HEK293 (cell line): Measurements from ENCODE around the gene LARGE1.

Source experiments
- CTCF ChIA-PET: fragments of 350-600 bp; formaldehyde crosslinking; extraction: SDS; loops from one replicate; lab custom pipeline; 2021; ENCODE audit warnings: antibody characterized with exemption; lab: Yijun Ruan, JAX
- POLR2A ChIA-PET: fragments of 300-600 bp; formaldehyde crosslinking; extraction: SDS; loops from one replicate; lab custom pipeline; 2020; ENCODE audit warnings: antibody characterized with exemption, inconsistent platforms; lab: Yijun Ruan, JAX
- H3K27ac ChIP-seq: fragments of 200-500 bp; sonication (Bioruptor generic); 2 replicates; pipeline ENCODE4 v1.5.1; 2014; ENCODE audit warnings: low read depth, low read length, control low read depth, inconsistent platforms; ENCODE audit errors: extremely low read depth
- H3K36me3 ChIP-seq, 2 experiments: fragments of 200-500 bp in 1 of 2; sonication (Bioruptor generic) in 1 of 2; 1 replicate in 1 of 2; 2 replicates in 1 of 2; pipeline ENCODE4 v1.5.1; 2014 to 2017; ENCODE audit warnings: inconsistent platforms in 2 of 2, low read length in 2 of 2; ENCODE audit not compliant: control insufficient read depth in 2 of 2, insufficient read depth in 1 of 2
- H3K4me1 ChIP-seq: fragments of 200-500 bp; sonication (Bioruptor generic); 2 replicates; pipeline ENCODE4 v1.5.1; 2014; ENCODE audit warnings: mild to moderate bottlenecking, low read length, inconsistent platforms; ENCODE audit not compliant: control insufficient read depth, insufficient read depth
- H3K4me3 ChIP-seq: 2 replicates; pipeline ENCODE4 v1.5.1; 2011; ENCODE audit warnings: low read depth, mild to moderate bottlenecking, control low read depth, low read length, moderate library complexity
- H3K9me3 ChIP-seq: fragments of 200-500 bp; sonication (Bioruptor generic); 2 replicates; pipeline ENCODE4 v1.5.1; 2014; ENCODE audit warnings: low read depth, low read length, inconsistent platforms; ENCODE audit not compliant: control insufficient read depth, insufficient read depth
- BCL11A ChIP-seq: fragments of 450-650 bp; formaldehyde crosslinking; IDR thresholded peaks from 2 replicates; pipeline ENCODE4 v1.5.1; 2016; ENCODE audit warnings: low read depth, missing biosample characterization, missing genetic modification characterization
- GFI1B ChIP-seq: fragments of 450-650 bp; formaldehyde crosslinking; IDR thresholded peaks from 2 replicates; pipeline ENCODE4 v1.5.1; 2016; ENCODE audit warnings: missing biosample characterization, missing genetic modification characterization
- HOXD13 ChIP-seq: sonication (generic); formaldehyde crosslinking; IDR thresholded peaks from 2 replicates; pipeline ENCODE4 v1.8.0; 2022; ENCODE audit warnings: missing genetic modification reagents, borderline replicate concordance
- KLF10 ChIP-seq: fragments of 450-650 bp; IDR thresholded peaks from 2 replicates; pipeline ENCODE4 v1.5.1; 2018; ENCODE audit warnings: missing biosample characterization, mild to moderate bottlenecking, missing genetic modification characterization
- PBX3 ChIP-seq: sonication (generic); formaldehyde crosslinking; IDR thresholded peaks from 2 replicates; pipeline ENCODE4 v1.8.1; 2022; ENCODE audit warnings: mild to moderate bottlenecking, moderate library complexity, missing genetic modification reagents
- REPIN1 ChIP-seq: fragments of 450-650 bp; formaldehyde crosslinking; IDR thresholded peaks from 2 replicates; pipeline ENCODE4 v1.5.1; 2017; ENCODE audit warnings: missing biosample characterization, missing genetic modification characterization, low read depth
- WT1 ChIP-seq: fragments of 450-650 bp; formaldehyde crosslinking; IDR thresholded peaks from 2 replicates; pipeline ENCODE4 v1.5.1; 2016; ENCODE audit warnings: missing biosample characterization, missing genetic modification characterization
- ZBTB6 ChIP-seq: fragments of 450-650 bp; formaldehyde crosslinking; IDR thresholded peaks from 2 replicates; pipeline ENCODE4 v1.5.1; 2017; ENCODE audit warnings: missing biosample characterization, missing genetic modification characterization
- ZNF133 ChIP-seq: fragments of 450-650 bp; formaldehyde crosslinking; IDR thresholded peaks from 2 replicates; pipeline ENCODE4 v1.5.1; 2016; ENCODE audit warnings: missing biosample characterization, missing genetic modification characterization
- ZNF324 ChIP-seq: fragments of 450-650 bp; formaldehyde crosslinking; IDR thresholded peaks from 2 replicates; pipeline ENCODE4 v1.5.1; 2016; ENCODE audit warnings: missing biosample characterization, missing genetic modification characterization
- ZNF596 ChIP-seq: fragments of 450-650 bp; IDR thresholded peaks from 2 replicates; pipeline ENCODE4 v1.5.0; 2018; ENCODE audit warnings: missing biosample characterization, mild to moderate bottlenecking, missing genetic modification characterization, moderate library complexity
- ZNF624 ChIP-seq: fragments of 450-650 bp; formaldehyde crosslinking; IDR thresholded peaks from 2 replicates; pipeline ENCODE4 v1.5.1; 2017; ENCODE audit warnings: missing biosample characterization, missing genetic modification characterization
- ZNF664 ChIP-seq: fragments of 450-650 bp; formaldehyde crosslinking; IDR thresholded peaks from 2 replicates; pipeline ENCODE4 v1.5.1; 2016; ENCODE audit warnings: missing biosample characterization, missing genetic modification characterization
- ZNF677 ChIP-seq: fragments of 450-650 bp; IDR thresholded peaks from 2 replicates; pipeline ENCODE4 v1.5.0; 2018; ENCODE audit warnings: missing biosample characterization, mild to moderate bottlenecking, missing genetic modification characterization, moderate library complexity
- ZNF704 ChIP-seq: fragments of 450-650 bp; formaldehyde crosslinking; IDR thresholded peaks from 2 replicates; pipeline ENCODE4 v1.5.1; 2016; ENCODE audit warnings: missing biosample characterization, missing genetic modification characterization
- ZNF707 ChIP-seq: fragments of 450-650 bp; formaldehyde crosslinking; IDR thresholded peaks from 2 replicates; pipeline ENCODE4 v1.5.1; 2016; ENCODE audit warnings: missing biosample characterization, missing genetic modification characterization
- ZNF776 ChIP-seq: fragments of 450-650 bp; formaldehyde crosslinking; IDR thresholded peaks from 2 replicates; pipeline ENCODE4 v1.5.0; 2017; ENCODE audit warnings: missing biosample characterization, missing genetic modification characterization, borderline replicate concordance
- ZNF843 ChIP-seq: fragments of 450-650 bp; formaldehyde crosslinking; IDR thresholded peaks from 2 replicates; pipeline ENCODE4 v1.5.1; 2016; ENCODE audit warnings: missing biosample characterization, missing genetic modification characterization
- ZSCAN16 ChIP-seq: fragments of 450-650 bp; formaldehyde crosslinking; IDR thresholded peaks from 2 replicates; pipeline ENCODE4 v1.5.1; 2016; ENCODE audit warnings: missing biosample characterization, missing genetic modification characterization
- ZSCAN18 ChIP-seq: fragments of 450-650 bp; formaldehyde crosslinking; IDR thresholded peaks from 2 replicates; pipeline ENCODE4 v1.5.1; 2016; ENCODE audit warnings: missing biosample characterization, missing genetic modification characterization
- TF ChIP-seq, protein P1 (sequence below): fragments of 450-650 bp; IDR thresholded peaks from 2 replicates; pipeline ENCODE4 v1.5.1; 2018; ENCODE audit warnings: missing biosample characterization, mild to moderate bottlenecking, missing genetic modification characterization
- TF ChIP-seq, protein P2 (sequence below): fragments of 450-650 bp; formaldehyde crosslinking; IDR thresholded peaks from 2 replicates; pipeline ENCODE4 v1.5.1; 2016; ENCODE audit warnings: missing biosample characterization, missing genetic modification characterization, low read depth
- TF ChIP-seq, protein P3 (sequence below): fragments of 450-650 bp; formaldehyde crosslinking; IDR thresholded peaks from 2 replicates; pipeline ENCODE4 v1.5.1; 2016; ENCODE audit warnings: missing biosample characterization, missing genetic modification characterization

The LARGE1 gene

GRCh38 chr22:33776491-33776890, 143.8 kb downstream of the LARGE1 start (continued):
- TF ChIP-seq, protein P1, sequence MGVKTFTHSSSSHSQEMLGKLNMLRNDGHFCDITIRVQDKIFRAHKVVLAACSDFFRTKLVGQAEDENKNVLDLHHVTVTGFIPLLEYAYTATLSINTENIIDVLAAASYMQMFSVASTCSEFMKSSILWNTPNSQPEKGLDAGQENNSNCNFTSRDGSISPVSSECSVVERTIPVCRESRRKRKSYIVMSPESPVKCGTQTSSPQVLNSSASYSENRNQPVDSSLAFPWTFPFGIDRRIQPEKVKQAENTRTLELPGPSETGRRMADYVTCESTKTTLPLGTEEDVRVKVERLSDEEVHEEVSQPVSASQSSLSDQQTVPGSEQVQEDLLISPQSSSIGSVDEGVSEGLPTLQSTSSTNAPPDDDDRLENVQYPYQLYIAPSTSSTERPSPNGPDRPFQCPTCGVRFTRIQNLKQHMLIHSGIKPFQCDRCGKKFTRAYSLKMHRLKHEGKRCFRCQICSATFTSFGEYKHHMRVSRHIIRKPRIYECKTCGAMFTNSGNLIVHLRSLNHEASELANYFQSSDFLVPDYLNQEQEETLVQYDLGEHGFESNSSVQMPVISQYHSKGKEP (tag by site-specific recombination), result no peak
- TF ChIP-seq ZSCAN18, result no peak
- TF ChIP-seq ZNF704 (tag by site-specific recombination), result no peak
- TF ChIP-seq ZSCAN16 (tag by site-specific recombination), result no peak
- no peak for TF ChIP-seq REPIN1 (tag by site-specific recombination)
- TF ChIP-seq ZNF776 (tag by site-specific recombination), result no peak

GRCh38 chr22:33774781-33775180, 145.5 kb downstream of the LARGE1 start:
- CTCF ChIA-PET, result no interaction called here
- no peaks in the 10 kb centered on the region for H3K4me1 ChIP-seq
- POLR2A ChIA-PET, result no interaction called here
- H3K9me3 ChIP-seq, result no peaks in the 10 kb centered on the region
- TF ChIP-seq ZNF596 (tag by site-specific recombination) (no peak), ZNF677 (no peak)
- TF ChIP-seq, all 188 proteins: peak for 0
- no peaks in the 10 kb centered on the region for H3K36me3 ChIP-seq
- H3K27ac ChIP-seq, result no peak overlapping the region
- H3K4me3 ChIP-seq, result no peak overlapping the region

DNA sequence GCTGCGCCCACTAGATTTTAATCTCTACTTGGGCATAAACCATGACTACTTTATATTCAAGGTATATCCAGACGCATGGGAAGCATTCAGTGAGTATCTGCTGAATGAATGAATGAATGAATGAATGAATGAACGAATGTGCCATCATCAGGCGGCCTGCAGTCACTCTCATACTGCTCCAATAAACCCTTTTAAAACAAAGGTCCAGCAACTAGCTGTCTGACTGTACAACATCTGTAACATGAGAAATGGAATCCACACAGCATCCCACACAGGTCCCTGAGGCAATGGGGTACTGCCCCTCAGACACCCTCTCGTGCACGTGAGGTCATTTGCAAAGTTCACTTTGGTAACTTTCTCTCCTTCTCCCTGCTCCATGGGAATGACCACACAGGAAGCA, 147.5 kb downstream of the LARGE1 start:
- POLR2A ChIA-PET, result no interaction called here
- no peaks in the 10 kb centered on the region for H3K4me1 ChIP-seq
- H3K27ac ChIP-seq, result no peak overlapping the region
- H3K4me3 ChIP-seq, result no peak overlapping the region
- no peaks in the 10 kb centered on the region for H3K36me3 ChIP-seq
- H3K9me3 ChIP-seq, result no peaks in the 10 kb centered on the region
- CTCF ChIA-PET, result no interaction called here
- TF ChIP-seq HOXD13 (no peak), PBX3 (no peak), WT1 (tag by site-specific recombination) (no peak), KLF10 (tag by site-specific recombination) (no peak), ZNF624 (tag by site-specific recombination) (no peak), BCL11A (tag by site-specific recombination) (no peak), GFI1B (tag by site-specific recombination) (no peak), ZNF664 (no peak), ZBTB6 (tag by site-specific recombination) (no peak), ZNF843 (no peak), ZNF133 (no peak), ZNF324 (no peak), ZNF707 (tag by site-specific recombination) (no peak)
- TF ChIP-seq, protein P2, sequence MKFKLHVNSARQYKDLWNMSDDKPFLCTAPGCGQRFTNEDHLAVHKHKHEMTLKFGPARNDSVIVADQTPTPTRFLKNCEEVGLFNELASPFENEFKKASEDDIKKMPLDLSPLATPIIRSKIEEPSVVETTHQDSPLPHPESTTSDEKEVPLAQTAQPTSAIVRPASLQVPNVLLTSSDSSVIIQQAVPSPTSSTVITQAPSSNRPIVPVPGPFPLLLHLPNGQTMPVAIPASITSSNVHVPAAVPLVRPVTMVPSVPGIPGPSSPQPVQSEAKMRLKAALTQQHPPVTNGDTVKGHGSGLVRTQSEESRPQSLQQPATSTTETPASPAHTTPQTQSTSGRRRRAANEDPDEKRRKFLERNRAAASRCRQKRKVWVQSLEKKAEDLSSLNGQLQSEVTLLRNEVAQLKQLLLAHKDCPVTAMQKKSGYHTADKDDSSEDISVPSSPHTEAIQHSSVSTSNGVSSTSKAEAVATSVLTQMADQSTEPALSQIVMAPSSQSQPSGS, result no peak
- TF ChIP-seq, protein P3, sequence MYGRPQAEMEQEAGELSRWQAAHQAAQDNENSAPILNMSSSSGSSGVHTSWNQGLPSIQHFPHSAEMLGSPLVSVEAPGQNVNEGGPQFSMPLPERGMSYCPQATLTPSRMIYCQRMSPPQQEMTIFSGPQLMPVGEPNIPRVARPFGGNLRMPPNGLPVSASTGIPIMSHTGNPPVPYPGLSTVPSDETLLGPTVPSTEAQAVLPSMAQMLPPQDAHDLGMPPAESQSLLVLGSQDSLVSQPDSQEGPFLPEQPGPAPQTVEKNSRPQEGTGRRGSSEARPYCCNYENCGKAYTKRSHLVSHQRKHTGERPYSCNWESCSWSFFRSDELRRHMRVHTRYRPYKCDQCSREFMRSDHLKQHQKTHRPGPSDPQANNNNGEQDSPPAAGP, result no peak
